Ovary (tissue), 3 donors: Measurements from ENCODE around the gene IGLL1.

Experiments used
- CTCF ChIP-seq, 3 donors: fragments of 450-650 bp in 2 of 3; fragments of 200-600 bp in 1 of 3; IDR thresholded peaks; one replicate each; pipeline versions ENCODE4 v1.5.1 to v1.8.0; 2016 to 2022; ENCODE audit warnings: antibody characterized with exemption in 3 of 3, mild to moderate bottlenecking in 1 of 3
- EP300 ChIP-seq: sonication (generic); formaldehyde crosslinking; IDR thresholded peaks from one replicate; pipeline ENCODE4 v1.6.1; 2017; ENCODE audit warnings: antibody characterized with exemption
- POLR2A ChIP-seq: fragments of 450-650 bp; IDR thresholded peaks from one replicate; pipeline ENCODE4 v1.6.1; 2017; ENCODE audit warnings: antibody characterized with exemption, mild to moderate bottlenecking, moderate library complexity
- donor health status: DM: no; HTN: no; CAD: no.

GRCh38 chr22:23581260-23581650 is 1.2 kb upstream of the IGLL1 start:
- no peak for TF ChIP-seq CTCF (IDR thresholded peaks at IDR 0.05)
- TF ChIP-seq EP300 = no peak
- TF ChIP-seq POLR2A = no peak
